ENCODE measurements around the gene XDH.

GRCh38 chr2:31371691-31372090 is 42.9 kb downstream of the XDH start:
- TF ChIP-seq POLR2A (IDR thresholded peaks at IDR 0.05) (no peak), CTCF (IDR thresholded peaks at IDR 0.05) (no peak), POLR2AphosphoS5 (IDR thresholded peaks at IDR 0.05) (no peak)
